Pericardium fibroblast (primary cell): Measurements from ENCODE around the gene MAGEH1. TPM values are rescaled to one million over a fixed set of nuclear protein-coding genes. Genes with fewer than 3 reads are reported as not detected.

ENCODE experiments used
- total RNA-seq: library from RNA; depleted of rRNA; stranded (reverse); fragments of >200 nt; gene quantifications from 2 replicates; pipeline ENCODE4 v1.2.3, GENCODE V29; 2015

MAGEH1 gene
- 29.7 and 32.7 TPM in 2 replicates for total RNA-seq

GRCh38 chrX:55451990-55452832, at the start of gene MAGEH1:
Gene MAGEH1, plus strand, starts transcription at chrX:55452127. Its CDS starts 248 bp downstream, at chrX:55452375.

GRCh38 chrX:55489314-55490009, 37.5 kb downstream of the MAGEH1 start, which contains the start of gene USP51:
Gene USP51, minus strand, starts transcription at chrX:55489848. Its CDS starts 909 bp downstream, at chrX:55488939.

Other genes with a start within 250 kb of the MAGEH1 start
- not detected in 2 replicates for gene PAGE5, start 231.8 kb upstream of the MAGEH1 start, total RNA-seq
- not detected in 2 replicates for gene PAGE3, start 187.2 kb upstream of the MAGEH1 start, total RNA-seq
- 0.70 and 4.3 TPM in 2 replicates for gene USP51, start 37.7 kb downstream of the MAGEH1 start, total RNA-seq
- gene FOXR2, start 171.3 kb downstream of the MAGEH1 start, total RNA-seq = not detected in 2 replicates